T-helper 2 cell treated with Interferon-gamma antibody and Interleukin-4, amounts not matched to agents 5 μg/mL and 100 μg/mL, for 36 hours (primary cell): Measurements from ENCODE around the gene TGFBR3L.
A peak's percentile ranks its signal among the peaks of the same experiment; 100 is the strongest.
"Not testable (repeated sequence)": the region's sequence is repeated elsewhere in the genome, so short reads cannot be mapped to it uniquely, and the experiment has no call there.

Source experiments
- DNase-seq: peaks from one replicate; pipeline ENCODE4 v3.0.0; 2021; ENCODE audit warnings: low spot score
- H3K27ac Mint-ChIP-seq: one replicate; pipeline ENCODE4 v1.8.0; 2021; ENCODE audit warnings: mild to moderate bottlenecking, mixed read lengths
- H3K27me3 Mint-ChIP-seq: one replicate; pipeline ENCODE4 v1.8.0; 2021; ENCODE audit warnings: low read depth, mixed read lengths
- H3K36me3 Mint-ChIP-seq: one replicate; pipeline ENCODE4 v1.8.0; 2021; ENCODE audit warnings: low read depth, mixed read lengths
- H3K4me1 Mint-ChIP-seq: one replicate; pipeline ENCODE4 v1.8.0; 2021; ENCODE audit warnings: low read depth, mixed read lengths
- H3K4me3 Mint-ChIP-seq: one replicate; pipeline ENCODE4 v1.8.0; 2022; ENCODE audit warnings: mild to moderate bottlenecking, moderate library complexity, mixed read lengths
- H3K9me3 Mint-ChIP-seq: one replicate; pipeline ENCODE4 v1.8.0; 2021; ENCODE audit warnings: mixed read lengths

TGFBR3L gene

DNA sequence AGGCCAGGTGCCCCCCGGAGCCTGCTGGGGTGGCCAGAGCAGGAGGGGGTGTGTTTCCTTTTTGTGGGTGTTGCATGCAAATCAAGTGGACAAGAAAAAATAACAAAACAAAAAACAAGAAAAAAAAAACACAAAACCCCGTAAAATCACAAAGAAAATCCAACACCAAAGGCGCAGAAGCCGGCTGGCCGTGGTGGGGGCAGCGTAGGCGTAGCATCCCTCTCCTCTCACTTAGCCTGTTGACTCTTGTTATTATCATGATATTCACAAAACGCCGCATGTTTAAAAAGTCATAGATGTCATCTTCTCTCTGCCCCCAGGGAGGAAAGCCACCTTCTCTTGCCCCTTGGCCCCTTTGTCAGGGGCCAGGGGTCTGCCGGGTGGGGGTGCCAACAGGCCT is 978 bp upstream of the TGFBR3L start:
- peaks cover 18% of the 10 kb centered on the region for H3K36me3 Mint-ChIP-seq
- no peaks in the 10 kb centered on the region for H3K9me3 Mint-ChIP-seq

GRCh38 chr19:7914099-7914498 is 531 bp upstream of the TGFBR3L start:
- no peak for DNase-seq
- H3K27me3 Mint-ChIP-seq, result peaks cover 22% of the 10 kb centered on the region
- no peaks in the 10 kb centered on the region for H3K9me3 Mint-ChIP-seq
- H3K27ac Mint-ChIP-seq, result no peak overlapping the region
- peaks cover 18% of the 10 kb centered on the region for H3K36me3 Mint-ChIP-seq
- no peak overlapping the region for H3K4me3 Mint-ChIP-seq
- peaks cover 7% of the 10 kb centered on the region for H3K4me1 Mint-ChIP-seq

More for the DNA sequence above, 978 bp upstream of the TGFBR3L start:
- Mint-ChIP-seq H3K4me1 (peaks cover 7% of the 10 kb centered on the region), H3K27ac (no peak overlapping the region), H3K4me3 (no peak overlapping the region), H3K27me3 (peaks cover 22% of the 10 kb centered on the region)
- DNase-seq, result no peak

DNA sequence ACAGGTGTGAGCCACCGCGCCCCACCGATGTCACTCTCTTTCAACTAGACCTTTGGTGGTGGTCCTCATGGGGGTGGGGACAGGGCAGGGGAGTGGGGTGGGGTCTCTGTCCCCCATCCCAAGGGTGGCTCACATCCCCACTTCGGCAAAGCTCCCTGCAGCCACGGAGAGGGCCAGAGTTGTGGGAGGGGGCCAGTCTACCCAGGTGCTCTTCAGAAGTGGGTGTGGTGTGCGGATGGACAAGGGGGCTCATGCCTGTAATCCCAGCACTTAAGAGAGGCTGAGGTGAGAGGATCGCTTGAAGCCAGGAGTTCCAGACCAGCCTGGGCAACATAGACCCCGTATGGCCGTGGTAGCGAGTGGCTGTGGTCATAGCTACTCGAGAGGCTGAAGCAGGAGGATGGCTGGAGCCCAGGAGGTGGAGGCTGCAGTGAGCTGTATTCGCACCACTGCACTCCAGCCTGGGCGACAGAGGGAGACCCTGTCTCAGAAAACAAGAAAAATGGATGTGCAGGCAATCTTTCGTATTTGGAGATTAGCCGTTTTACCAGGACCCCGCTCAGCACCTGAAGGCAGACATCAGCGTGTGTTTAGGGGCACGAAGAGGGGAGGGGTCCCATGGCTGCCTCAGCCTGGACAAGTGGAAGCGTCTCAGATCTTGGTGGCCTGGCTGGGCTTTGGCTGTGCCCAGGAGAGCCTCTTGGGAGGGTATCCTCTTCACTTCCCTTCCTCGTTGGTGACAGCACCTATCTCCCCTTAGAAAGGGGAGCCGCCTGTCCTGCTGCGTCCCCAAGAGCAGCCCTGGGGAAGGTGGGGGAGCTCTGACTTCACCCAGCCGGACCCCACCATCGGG is 846 bp downstream of the TGFBR3L start:
- H3K4me3 Mint-ChIP-seq, result peak overlapping the region; percentile 66

GRCh38 chr19:7916103-7916954 is 1.7 kb downstream of the TGFBR3L start:
- Mint-ChIP-seq H3K4me3 (peak overlapping the region; percentile 50), H3K9me3 (no peaks in the 10 kb centered on the region), H3K27me3 (peaks cover 28% of the 10 kb centered on the region), H3K36me3 (peaks cover 17% of the 10 kb centered on the region), H3K4me1 (peaks cover 16% of the 10 kb centered on the region), H3K27ac (no peak overlapping the region)
- DNase-seq, result peak; percentile 73

More for the DNA sequence above, 846 bp downstream of the TGFBR3L start:
- peaks cover 22% of the 10 kb centered on the region for H3K36me3 Mint-ChIP-seq
- no peaks in the 10 kb centered on the region for H3K9me3 Mint-ChIP-seq
- peaks cover 28% of the 10 kb centered on the region for H3K27me3 Mint-ChIP-seq
- no peak overlapping the region for H3K27ac Mint-ChIP-seq
- H3K4me1 Mint-ChIP-seq, result peaks cover 15% of the 10 kb centered on the region
- no peak for DNase-seq

- no peak for DNase-seq
- Mint-ChIP-seq H3K9me3 (no peaks in the 10 kb centered on the region), H3K27me3 (peaks cover 28% of the 10 kb centered on the region), H3K27ac (no peak overlapping the region), H3K36me3 (peaks cover 14% of the 10 kb centered on the region), H3K4me3 (peak overlapping the region; percentile 76), H3K4me1 (peaks cover 16% of the 10 kb centered on the region)
Observed at GRCh38 chr19:7916955-7917266, 2.3 kb downstream of the TGFBR3L start.

- Mint-ChIP-seq H3K36me3 (peaks cover 12% of the 10 kb centered on the region), H3K27ac (peak overlapping the region; percentile 52), H3K9me3 (no peaks in the 10 kb centered on the region), H3K4me3 (peak overlapping the region; percentile 76), H3K4me1 (peaks cover 16% of the 10 kb centered on the region), H3K27me3 (peaks cover 28% of the 10 kb centered on the region)
- DNase-seq, result peak; percentile 57
Observed at GRCh38 chr19:7917267-7918061, 2.8 kb downstream of the TGFBR3L start.

DNA sequence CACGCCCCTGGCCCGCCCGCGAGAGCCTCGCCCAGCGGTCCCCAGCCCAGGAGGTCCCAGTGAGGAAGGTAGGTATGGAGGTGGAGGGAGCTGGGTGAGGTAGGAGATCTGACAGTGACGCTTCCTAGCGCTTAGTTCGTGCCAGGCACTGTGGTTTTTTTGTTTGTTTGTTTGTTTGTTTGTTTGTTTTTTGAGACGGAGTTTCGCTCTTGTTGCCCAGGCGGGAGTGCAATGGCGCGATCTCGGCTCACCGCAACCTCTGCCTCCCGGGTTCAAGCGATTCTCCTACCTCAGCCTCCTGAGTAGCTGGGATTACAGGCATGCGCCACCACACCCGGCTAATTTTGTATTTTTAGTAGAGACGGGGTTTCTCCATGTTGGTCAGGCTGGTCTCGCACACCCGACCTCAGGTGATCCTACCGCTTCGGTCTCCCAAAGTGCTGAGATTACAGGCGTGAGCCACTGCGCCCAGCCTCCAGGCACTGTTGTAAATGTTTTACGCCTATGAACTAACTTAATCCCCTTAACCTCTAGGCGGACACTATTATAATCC is 3.5 kb downstream of the TGFBR3L start:
- H3K4me1 Mint-ChIP-seq, result peaks cover 18% of the 10 kb centered on the region
- peaks cover 28% of the 10 kb centered on the region for H3K27me3 Mint-ChIP-seq
- H3K27ac Mint-ChIP-seq, result peak overlapping the region; percentile 52
- H3K4me3 Mint-ChIP-seq, result peak overlapping the region; percentile 65
- H3K9me3 Mint-ChIP-seq, H3K36me3 Mint-ChIP-seq, DNase-seq: not testable (repeated sequence)

- Mint-ChIP-seq H3K27me3 (peaks cover 28% of the 10 kb centered on the region), H3K4me3 (peak overlapping the region; percentile 86), H3K36me3 (peaks cover 9% of the 10 kb centered on the region), H3K27ac (no peak overlapping the region), H3K9me3 (no peaks in the 10 kb centered on the region), H3K4me1 (peaks cover 20% of the 10 kb centered on the region)
- DNase-seq, result no peak
Observed at GRCh38 chr19:7918615-7919421, 4.2 kb downstream of the TGFBR3L start.

GRCh38 chr19:7919610-7920518 is 5.2 kb downstream of the TGFBR3L start, which contains the start of gene SNAPC2:
Gene SNAPC2, plus strand, starts transcription at chr19:7920338. Its CDS starts 29 bp downstream, at chr19:7920367.
- peaks cover 22% of the 10 kb centered on the region for H3K4me1 Mint-ChIP-seq
- H3K4me3 Mint-ChIP-seq, result peak within 1 kb of the TSS; percentile 97
- H3K9me3 Mint-ChIP-seq, result no peaks in the 10 kb centered on the region
- peak; percentile 97 for DNase-seq
- peaks cover 28% of the 10 kb centered on the region for H3K27me3 Mint-ChIP-seq
- H3K27ac Mint-ChIP-seq, result peak within 1 kb of the TSS; percentile 98
- peaks cover 9% of the 10 kb centered on the region for H3K36me3 Mint-ChIP-seq

DNA sequence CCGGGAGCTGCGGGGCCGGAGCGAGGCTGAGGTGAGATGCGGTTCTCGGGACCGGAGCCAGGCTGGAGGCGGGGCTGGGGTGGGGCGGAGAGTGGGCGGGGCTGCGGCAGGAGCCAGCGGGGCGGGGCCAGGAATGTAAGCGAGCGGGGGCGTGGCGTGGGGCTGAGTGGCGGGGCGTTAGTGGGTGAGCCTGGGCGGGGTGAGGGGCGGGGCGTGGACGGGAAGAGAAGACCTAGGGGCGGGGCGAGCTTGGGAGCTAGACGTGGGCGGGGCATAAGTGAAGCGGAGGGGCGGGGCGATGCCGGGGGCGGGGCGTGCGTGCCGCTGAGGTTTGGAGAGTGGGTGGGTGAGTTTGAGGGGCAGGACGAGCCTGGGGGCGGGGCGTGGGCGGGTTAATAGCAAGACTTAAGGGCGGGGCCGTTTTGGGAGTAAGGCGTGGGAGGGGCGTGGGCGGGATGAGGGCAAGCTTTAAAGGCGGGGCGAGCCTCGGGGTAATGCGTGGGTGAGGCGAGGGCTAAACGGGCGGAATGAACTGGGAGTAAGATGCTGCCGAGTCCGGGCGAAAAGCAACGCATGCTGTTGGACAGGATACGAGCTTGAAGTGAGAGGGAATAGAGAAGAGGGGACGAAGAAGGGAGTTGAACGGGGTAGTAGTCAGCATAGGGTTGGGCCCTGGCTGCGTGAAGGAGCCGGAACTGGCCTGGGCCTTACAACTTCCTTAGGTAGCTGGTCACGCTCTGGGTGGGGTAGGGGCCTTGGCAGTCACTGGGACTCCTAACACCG is 6.1 kb downstream of the TGFBR3L start:
- Mint-ChIP-seq H3K4me3 (peak overlapping the region; percentile 97), H3K4me1 (peaks cover 23% of the 10 kb centered on the region), H3K27me3 (peaks cover 23% of the 10 kb centered on the region), H3K27ac (peak overlapping the region; percentile 98), H3K36me3 (peaks cover 9% of the 10 kb centered on the region), H3K9me3 (no peaks in the 10 kb centered on the region)
- DNase-seq, result peak; percentile 91

- H3K4me3 Mint-ChIP-seq, result peak overlapping the region; percentile 97
- H3K36me3 Mint-ChIP-seq, result peaks cover 9% of the 10 kb centered on the region
- peaks cover 23% of the 10 kb centered on the region for H3K4me1 Mint-ChIP-seq
- H3K27ac Mint-ChIP-seq, result peak overlapping the region; percentile 98
- no peak for DNase-seq
- H3K27me3 Mint-ChIP-seq, result peaks cover 20% of the 10 kb centered on the region
- H3K9me3 Mint-ChIP-seq, result no peaks in the 10 kb centered on the region
Observed at GRCh38 chr19:7921302-7921966, 6.8 kb downstream of the TGFBR3L start.
